GM23248 (cell line): ENCODE data around the gene KMT2B. TPM values are rescaled to one million over a fixed set of nuclear protein-coding genes. Genes with fewer than 3 reads are reported as not detected.

Experiments
- DNase-seq: peaks from one replicate; pipeline ENCODE4 v3.0.0-alpha.2; 2015
- H2AFZ ChIP-seq: fragments of 200-600 bp; sonication (generic); 2 replicates; pipeline ENCODE4 v1.6.1; 2016; ENCODE audit warnings: antibody characterized with exemption
- H3F3A ChIP-seq: fragments of 200-600 bp; sonication (generic); 2 replicates; pipeline ENCODE4 v1.6.1; 2016; ENCODE audit warnings: mild to moderate bottlenecking, antibody characterized with exemption, mixed run types; ENCODE audit not compliant: insufficient read depth
- H3K27ac ChIP-seq: fragments of 200-600 bp; sonication (generic); 2 replicates; pipeline ENCODE4 v1.5.1; 2016; ENCODE audit warnings: mild to moderate bottlenecking
- H3K27me3 ChIP-seq: fragments of 200-600 bp; sonication (generic); replicated peaks from 2 replicates; pipeline ENCODE4 v1.6.1; 2016; ENCODE audit warnings: mild to moderate bottlenecking; ENCODE audit not compliant: insufficient read depth
- H3K36me3 ChIP-seq: fragments of 200-600 bp; sonication (generic); 2 replicates; pipeline ENCODE4 v1.6.1; 2016; ENCODE audit warnings: low read depth, mild to moderate bottlenecking
- H3K4me1 ChIP-seq: fragments of 200-600 bp; sonication (generic); 2 replicates; pipeline ENCODE4 v1.6.1; 2016; ENCODE audit warnings: mild to moderate bottlenecking; ENCODE audit not compliant: insufficient read depth
- H3K4me2 ChIP-seq: fragments of 200-600 bp; sonication (generic); one replicate; pipeline ENCODE4 v1.6.1; 2016; ENCODE audit warnings: mild to moderate bottlenecking; ENCODE audit not compliant: unreplicated experiment
- H3K4me3 ChIP-seq: fragments of 200-600 bp; sonication (generic); 2 replicates; pipeline ENCODE4 v1.5.1; 2016; ENCODE audit warnings: mild to moderate bottlenecking
- H3K79me2 ChIP-seq: fragments of 200-600 bp; sonication (generic); 2 replicates; pipeline ENCODE4 v1.6.1; 2016; ENCODE audit warnings: mild to moderate bottlenecking; ENCODE audit not compliant: insufficient read depth
- H3K9ac ChIP-seq: fragments of 200-600 bp; sonication (generic); 2 replicates; pipeline ENCODE4 v1.6.1; 2016; ENCODE audit warnings: mild to moderate bottlenecking
- H3K9me2 ChIP-seq: fragments of 200-600 bp; sonication (generic); 2 replicates; pipeline ENCODE4 v1.6.1; 2016; ENCODE audit warnings: mixed run types, mild to moderate bottlenecking, moderate library complexity; ENCODE audit not compliant: insufficient read depth
- H3K9me3 ChIP-seq: fragments of 200-600 bp; sonication (generic); one replicate; pipeline ENCODE4 v1.6.1; 2017; ENCODE audit warnings: low read depth
- H4K20me1 ChIP-seq: fragments of 200-600 bp; sonication (generic); 2 replicates; pipeline ENCODE4 v1.6.0; 2016; ENCODE audit not compliant: insufficient read depth
- EZH2 ChIP-seq: fragments of 200-600 bp; sonication (generic); IDR thresholded peaks from 2 replicates; pipeline ENCODE4 v1.6.1; 2018; ENCODE audit warnings: antibody characterized with exemption, mild to moderate bottlenecking; ENCODE audit not compliant: insufficient read depth, poor library complexity, severe bottlenecking
- EZH2phosphoT487 ChIP-seq: fragments of 200-600 bp; sonication (generic); IDR thresholded peaks from 2 replicates; pipeline ENCODE4 v1.6.1; 2018; ENCODE audit warnings: antibody characterized with exemption, moderate library complexity, mild to moderate bottlenecking, low read depth; ENCODE audit not compliant: insufficient read depth
- WGBS, 2 experiments: methylation state at CpG; one replicate each; pipeline ENCODE4 v1.1.6; 2015 to 2017; ENCODE audit warnings: low lambda C conversion rate in 2 of 2, low coverage in 1 of 2; ENCODE audit errors: missing lambda C conversion rate in 2 of 2; 5-methylcytosine and 5-hydroxymethylcytosine counted together
- in situ Hi-C: fragments of 300-500 bp; cut with MboI; formaldehyde crosslinking; loops from 2 replicates; pipeline ENCODE4 v1.15.0; 2020
- polyA plus RNA-seq: library from polyadenylated mRNA; unstranded; fragments of >200 nt; fragmentation: Nextera tagmentation; extraction: Ambion mirVana; gene quantifications from 2 replicates; pipeline ENCODE4 v1.2.1, GENCODE V29; 2016
- total RNA-seq: library from RNA; depleted of rRNA; stranded (reverse); fragments of >200 nt; shearing (Covaris generic); gene quantifications from 2 replicates; pipeline ENCODE4 v1.2.3, GENCODE V29; 2014

Gene KMT2B
- total and polyA plus RNA-seq, 2 experiments from 2014 or later: 4.1 to 7.5 TPM

- Histone ChIP-seq H3K9me2 (no peaks in the 10 kb centered on the region), H3K27ac (no peak overlapping the region), H3K9me3 (no peaks in the 10 kb centered on the region), H3K4me2 (no peak overlapping the region), H3K4me1 (no peaks in the 10 kb centered on the region), H2AFZ (no peak overlapping the region), H3K27me3 (no peaks in the 10 kb centered on the region), H3K4me3 (no peak overlapping the region), H3K36me3 (no peaks in the 10 kb centered on the region), H3K79me2 (no peaks in the 10 kb centered on the region), H4K20me1 (no peaks in the 10 kb centered on the region), H3F3A (no peaks in the 10 kb centered on the region), H3K9ac (no peak overlapping the region)
- 46 to 48% methylated on average over 10 of the region's 11 CpGs for WGBS, 2 experiments
- DNase-seq: no peak
- in situ Hi-C loops: no loop called here
- TF ChIP-seq EZH2: no peak
- no peak for TF ChIP-seq EZH2phosphoT487
Measured at GRCh38 chr19:35692010-35692409, 25.8 kb upstream of the KMT2B start.

DNA sequence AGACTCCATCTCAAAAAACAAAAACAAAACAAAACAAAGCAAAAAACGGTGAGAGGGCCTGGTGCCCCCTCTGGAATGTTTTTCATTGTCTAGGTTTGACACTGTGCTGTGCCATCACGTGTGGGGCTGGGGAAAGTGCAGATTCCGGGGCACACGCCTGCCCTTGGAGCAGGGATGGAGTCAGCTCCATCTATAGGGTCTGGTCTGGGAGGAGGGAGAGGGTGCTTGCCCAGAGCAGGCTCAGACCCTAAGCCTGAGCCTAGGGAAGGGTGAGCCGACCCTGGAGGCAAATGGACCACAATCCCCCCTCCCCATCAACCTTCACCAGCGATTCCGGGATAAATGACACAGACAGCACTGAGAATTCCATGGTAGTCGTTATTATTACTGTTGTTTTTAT is 24.4 kb upstream of the KMT2B start:
- Histone ChIP-seq H3K27me3 (no peaks in the 10 kb centered on the region), H2AFZ (no peak overlapping the region), H3K9ac (no peak overlapping the region), H3K9me3 (no peaks in the 10 kb centered on the region), H4K20me1 (no peaks in the 10 kb centered on the region), H3F3A (no peaks in the 10 kb centered on the region), H3K4me1 (no peaks in the 10 kb centered on the region), H3K4me3 (no peak overlapping the region), H3K4me2 (no peak overlapping the region), H3K79me2 (no peaks in the 10 kb centered on the region), H3K36me3 (no peaks in the 10 kb centered on the region), H3K27ac (no peak overlapping the region), H3K9me2 (no peaks in the 10 kb centered on the region)
- no peak for DNase-seq
- 13 to 14% methylated on average over 8 of the region's 8 CpGs for WGBS, 2 experiments
- in situ Hi-C loops: no loop called here
- TF ChIP-seq EZH2phosphoT487 (no peak), EZH2 (no peak)

DNA sequence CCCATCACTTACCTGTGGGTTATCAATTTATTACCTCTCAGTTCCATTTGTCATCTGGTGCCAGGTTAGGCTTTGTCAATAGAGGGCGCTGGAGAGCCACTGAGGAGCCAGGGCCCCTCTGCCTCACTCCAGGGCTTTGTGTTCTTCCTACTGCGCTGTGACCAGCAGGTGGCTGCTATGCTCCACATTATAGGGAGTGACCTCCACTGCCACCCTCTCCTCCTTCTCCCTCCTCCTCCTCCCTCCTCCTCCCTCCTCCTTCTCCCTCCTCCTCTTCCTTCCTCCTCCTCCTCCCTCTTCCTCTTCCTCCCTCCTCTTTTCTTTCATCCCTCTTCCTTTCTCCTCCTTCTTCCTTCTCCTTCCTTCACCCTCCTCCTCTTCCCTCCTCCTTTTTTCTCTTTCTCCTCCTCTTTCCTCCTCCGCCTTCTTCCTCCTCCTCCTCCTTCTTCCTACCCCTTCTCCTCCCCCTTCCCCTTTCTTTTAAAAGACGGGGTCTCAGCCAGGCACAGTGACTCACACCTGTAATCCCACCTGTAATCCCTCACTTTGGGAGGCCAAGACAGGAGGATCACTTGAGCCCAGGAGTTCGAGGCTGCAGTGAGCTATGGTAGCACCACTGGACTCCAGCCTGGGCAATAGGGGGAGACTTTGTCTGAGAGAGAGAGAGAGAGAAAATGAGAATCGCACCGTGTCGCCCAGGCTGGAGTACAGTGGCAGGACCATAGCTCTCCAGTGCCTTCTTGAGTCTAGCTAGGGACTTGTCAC is 23.8 kb upstream of the KMT2B start:
- Histone ChIP-seq H3F3A (no peaks in the 10 kb centered on the region), H3K9me2 (no peaks in the 10 kb centered on the region), H2AFZ (no peak overlapping the region), H3K79me2 (no peaks in the 10 kb centered on the region), H3K36me3 (no peaks in the 10 kb centered on the region), H3K4me1 (no peaks in the 10 kb centered on the region), H3K27me3 (no peaks in the 10 kb centered on the region), H3K9me3 (no peaks in the 10 kb centered on the region), H4K20me1 (no peaks in the 10 kb centered on the region), H3K4me3 (no peak overlapping the region), H3K4me2 (no peak overlapping the region), H3K27ac (no peak overlapping the region), H3K9ac (no peak overlapping the region)
- WGBS, 2 experiments: 24% methylated on average over 7 to 8 of the region's 8 CpGs
- DNase-seq: peak; percentile 90
- in situ Hi-C loops: no loop called here
- TF ChIP-seq EZH2phosphoT487 (no peak), EZH2 (no peak)

- no peak overlapping the region for H3K4me3 ChIP-seq
- no peaks in the 10 kb centered on the region for H3F3A ChIP-seq
- no peaks in the 10 kb centered on the region for H3K36me3 ChIP-seq
- TF ChIP-seq EZH2phosphoT487 (no peak), EZH2 (no peak)
- no peak for DNase-seq
- no peaks in the 10 kb centered on the region for H3K27me3 ChIP-seq
- no peaks in the 10 kb centered on the region for H4K20me1 ChIP-seq
- H2AFZ ChIP-seq: no peak overlapping the region
- no peak overlapping the region for H3K4me2 ChIP-seq
- H3K27ac ChIP-seq: no peak overlapping the region
- H3K9ac ChIP-seq: no peak overlapping the region
- no peaks in the 10 kb centered on the region for H3K79me2 ChIP-seq
- WGBS, 2 experiments: 50 to 56% methylated on average over 2 of the region's 2 CpGs
- H3K4me1 ChIP-seq: no peaks in the 10 kb centered on the region
- no peaks in the 10 kb centered on the region for H3K9me3 ChIP-seq
- no peaks in the 10 kb centered on the region for H3K9me2 ChIP-seq
- in situ Hi-C loops: no loop called here
Measured at GRCh38 chr19:35695895-35696422, 21.8 kb upstream of the KMT2B start.
